Vagina (tissue), 2 donors: ENCODE measurements around the gene IST1.

ENCODE experiments used
- POLR2A ChIP-seq, 2 donors: fragments of 450-650 bp; IDR thresholded peaks; one replicate each; pipeline ENCODE4 v1.6.1; 2017; ENCODE audit warnings: antibody characterized with exemption in 2 of 2, mild to moderate bottlenecking in 2 of 2, moderate library complexity in 2 of 2
- POLR2AphosphoS5 ChIP-seq, 2 donors: sonication (generic); formaldehyde crosslinking; IDR thresholded peaks; one replicate each; pipeline ENCODE4 v1.9.0; 2017; ENCODE audit warnings: antibody characterized with exemption in 2 of 2, mild to moderate bottlenecking in 2 of 2, low read depth in 1 of 2; ENCODE audit not compliant: insufficient read depth in 1 of 2
- TF ChIP-seq, protein P1 (sequence below), 3 experiments: fragments of 450-650 bp in 2 of 3; fragments of 200-600 bp in 1 of 3; sonication (generic) in 1 of 3; IDR thresholded peaks; one replicate each; pipeline ENCODE4 v1.5.1; 2017 to 2019; ENCODE audit warnings: antibody characterized with exemption in 3 of 3, mild to moderate bottlenecking in 2 of 3, moderate library complexity in 2 of 3

GRCh38 chr16:71889147-71889546, 6.2 kb upstream of the IST1 start:
- TF ChIP-seq, protein P1, sequence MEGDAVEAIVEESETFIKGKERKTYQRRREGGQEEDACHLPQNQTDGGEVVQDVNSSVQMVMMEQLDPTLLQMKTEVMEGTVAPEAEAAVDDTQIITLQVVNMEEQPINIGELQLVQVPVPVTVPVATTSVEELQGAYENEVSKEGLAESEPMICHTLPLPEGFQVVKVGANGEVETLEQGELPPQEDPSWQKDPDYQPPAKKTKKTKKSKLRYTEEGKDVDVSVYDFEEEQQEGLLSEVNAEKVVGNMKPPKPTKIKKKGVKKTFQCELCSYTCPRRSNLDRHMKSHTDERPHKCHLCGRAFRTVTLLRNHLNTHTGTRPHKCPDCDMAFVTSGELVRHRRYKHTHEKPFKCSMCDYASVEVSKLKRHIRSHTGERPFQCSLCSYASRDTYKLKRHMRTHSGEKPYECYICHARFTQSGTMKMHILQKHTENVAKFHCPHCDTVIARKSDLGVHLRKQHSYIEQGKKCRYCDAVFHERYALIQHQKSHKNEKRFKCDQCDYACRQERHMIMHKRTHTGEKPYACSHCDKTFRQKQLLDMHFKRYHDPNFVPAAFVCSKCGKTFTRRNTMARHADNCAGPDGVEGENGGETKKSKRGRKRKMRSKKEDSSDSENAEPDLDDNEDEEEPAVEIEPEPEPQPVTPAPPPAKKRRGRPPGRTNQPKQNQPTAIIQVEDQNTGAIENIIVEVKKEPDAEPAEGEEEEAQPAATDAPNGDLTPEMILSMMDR (IDR thresholded peaks at IDR 0.05): no peak
- TF ChIP-seq POLR2A (IDR thresholded peaks at IDR 0.05) (no peak), POLR2AphosphoS5 (IDR thresholded peaks at IDR 0.05; ENCODE audit: insufficient read depth in 1 of 2, low read depth in 1 of 2) (no peak)
